Activated naive CD8-positive, alpha-beta T cell treated with anti-CD3 and anti-CD28 coated beads, Interleukin-2, amount 10 ng/mL, durations not matched to agents 7 days and 5 days (primary cell): ENCODE measurements around the gene ASXL1. TPM values are rescaled to one million over a fixed set of nuclear protein-coding genes. Genes with fewer than 3 reads are reported as not detected.
"Not testable (repeated sequence)": the region's sequence is repeated elsewhere in the genome, so short reads cannot be mapped to it uniquely, and the experiment has no call there.

Experiments
- ATAC-seq: fragments of 150-1000 bp; cut with Tn5 transposase; one replicate; pipeline ENCODE4 v1.10.0; 2021; ENCODE audit warnings: low read depth, moderate library complexity
- POLR2A ChIA-PET: fragments of 350-600 bp; sonication (Branson Sonifier 250); formaldehyde crosslinking; loops from one replicate; lab custom pipeline; 2021; ENCODE audit warnings: antibody characterized with exemption; lab: Charles Lee
- DNase-seq: peaks from one replicate; pipeline ENCODE4 v3.0.0; 2021
- H3K27ac Mint-ChIP-seq: one replicate; pipeline ENCODE4 v1.8.0; 2022; ENCODE audit warnings: mild to moderate bottlenecking, mixed read lengths
- H3K27me3 Mint-ChIP-seq: one replicate; pipeline ENCODE4 v1.8.0; 2022; ENCODE audit warnings: mild to moderate bottlenecking, moderate library complexity, mixed read lengths
- H3K36me3 Mint-ChIP-seq: one replicate; pipeline ENCODE4 v1.8.0; 2021; ENCODE audit warnings: mild to moderate bottlenecking, mixed read lengths
- H3K4me1 Mint-ChIP-seq: one replicate; pipeline ENCODE4 v1.8.0; 2021; ENCODE audit warnings: mixed read lengths
- H3K4me3 Mint-ChIP-seq: one replicate; pipeline ENCODE4 v1.8.0; 2022; ENCODE audit warnings: mild to moderate bottlenecking, moderate library complexity, mixed read lengths
- H3K9me3 Mint-ChIP-seq: one replicate; pipeline ENCODE4 v1.8.0; 2021; ENCODE audit warnings: mixed read lengths
- total RNA-seq, 2 experiments: library from RNA; stranded (reverse); gene quantifications; one replicate each; pipeline ENCODE4 v1.2.3, GENCODE V29; 2021

ASXL1 gene
- total RNA-seq, 2 experiments from 2014 or later: 102 to 107 TPM

DNA sequence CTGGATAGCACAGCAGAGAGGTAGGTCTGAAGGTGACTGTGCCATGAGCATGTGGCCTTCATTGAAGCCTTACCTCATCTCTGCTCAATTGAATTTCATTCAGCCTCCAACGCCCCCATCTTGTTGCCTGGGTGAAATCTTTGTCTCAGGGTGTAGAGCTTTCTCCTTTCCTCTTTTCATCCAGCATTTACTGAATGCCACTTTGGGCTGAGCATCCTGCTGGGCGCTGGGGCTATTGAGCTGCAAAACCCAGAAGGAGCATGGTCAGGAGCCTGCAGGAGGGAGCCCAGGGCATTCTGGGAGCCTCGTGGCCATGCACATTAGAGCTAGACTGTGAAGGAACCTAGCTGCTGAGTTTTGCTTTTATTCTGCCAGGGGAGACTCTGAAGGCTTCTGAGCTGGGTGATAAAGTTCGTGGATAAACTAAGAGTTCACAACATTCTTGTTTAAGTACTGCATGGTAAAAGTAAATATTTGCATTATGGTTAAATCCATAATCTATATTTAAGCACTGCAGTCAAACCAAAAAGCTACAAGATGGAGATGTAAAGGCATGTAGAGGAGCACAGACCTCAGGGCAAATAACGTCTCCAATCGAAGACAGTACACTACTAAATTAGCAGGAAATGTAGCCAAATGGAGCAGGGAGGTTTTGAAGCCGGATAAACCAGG lies 13.2 kb upstream of the ASXL1 start:
- H3K27me3 Mint-ChIP-seq: no peaks in the 10 kb centered on the region
- no peak for ATAC-seq
- POLR2A ChIA-PET: interaction anchor here (0.8 to 1.0 kb wide), 3 partner anchors 13 to 393 kb away, joined by 3 read pairs; partner anchors contain the start of gene ASXL1

DNA sequence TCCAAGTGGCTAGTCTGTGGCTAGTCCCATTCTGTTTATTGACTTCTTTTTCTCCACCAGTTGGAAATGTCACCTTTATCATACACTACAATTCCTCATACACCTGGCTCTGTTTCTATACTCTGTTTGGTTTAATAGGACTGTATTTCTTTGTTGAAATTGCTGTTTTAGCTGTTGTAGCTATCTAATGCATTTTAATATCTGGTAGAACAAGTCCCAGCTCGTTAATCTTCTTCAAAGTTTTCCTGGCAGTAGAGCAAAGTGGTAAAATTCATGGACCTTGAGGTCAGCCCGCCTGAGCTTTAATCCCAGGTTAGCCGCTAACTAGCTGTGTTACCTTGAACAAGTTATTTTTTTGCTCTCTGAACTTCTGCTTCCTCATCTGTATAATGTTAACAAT lies 9.9 kb upstream of the ASXL1 start:
- H3K27ac Mint-ChIP-seq: no peak overlapping the region
- H3K4me3 Mint-ChIP-seq: no peak overlapping the region
- H3K36me3 Mint-ChIP-seq: peaks cover 9% of the 10 kb centered on the region
- ATAC-seq (no peak), DNase-seq (no peak)
- no peaks in the 10 kb centered on the region for H3K27me3 Mint-ChIP-seq
- peaks cover 3% of the 10 kb centered on the region for H3K4me1 Mint-ChIP-seq
- POLR2A ChIA-PET: no interaction called here
- no peaks in the 10 kb centered on the region for H3K9me3 Mint-ChIP-seq

More for the DNA sequence above, 13.2 kb upstream of the ASXL1 start:
- no peak overlapping the region for H3K27ac Mint-ChIP-seq
- peaks cover 8% of the 10 kb centered on the region for H3K36me3 Mint-ChIP-seq
- no peak overlapping the region for H3K4me3 Mint-ChIP-seq
- no peaks in the 10 kb centered on the region for H3K9me3 Mint-ChIP-seq
- peaks cover 3% of the 10 kb centered on the region for H3K4me1 Mint-ChIP-seq
- no peak for DNase-seq

GRCh38 chr20:32350421-32350820 lies 7.7 kb upstream of the ASXL1 start:
- no peaks in the 10 kb centered on the region for H3K27me3 Mint-ChIP-seq
- H3K36me3 Mint-ChIP-seq: peaks cover 9% of the 10 kb centered on the region
- DNase-seq (no peak), ATAC-seq (no peak)
- H3K4me3 Mint-ChIP-seq: no peak overlapping the region
- H3K9me3 Mint-ChIP-seq: no peaks in the 10 kb centered on the region
- no peak overlapping the region for H3K27ac Mint-ChIP-seq
- POLR2A ChIA-PET: no interaction called here
- H3K4me1 Mint-ChIP-seq: peaks cover 10% of the 10 kb centered on the region

DNA sequence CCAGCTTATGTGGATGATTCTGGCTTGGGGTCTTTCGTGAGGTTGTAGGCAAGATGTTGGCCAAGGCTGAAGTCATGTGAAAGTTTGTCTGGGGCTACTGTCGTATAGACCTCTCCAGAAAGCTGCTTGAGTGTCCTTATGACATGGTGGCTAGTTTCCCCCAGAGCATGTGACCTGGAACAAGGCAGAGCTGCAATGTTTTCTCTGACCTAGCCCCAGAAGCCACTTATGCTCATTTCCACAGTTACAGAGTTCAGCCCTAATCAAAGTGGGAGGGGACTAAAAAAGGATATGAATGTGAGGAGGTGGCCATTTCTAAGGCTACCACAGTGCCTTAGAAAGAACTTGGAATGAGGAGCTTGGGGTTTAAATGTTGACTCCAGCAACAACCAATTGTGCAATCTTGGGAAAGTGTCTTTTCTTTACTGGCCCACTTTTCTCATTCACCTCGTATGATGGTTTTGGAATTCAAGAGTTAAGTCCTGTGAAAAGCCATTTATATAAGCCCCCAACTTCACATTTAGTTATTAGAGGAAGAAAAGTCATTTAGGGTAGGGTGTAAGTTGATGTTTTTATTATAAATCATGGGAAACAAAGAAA lies 5.9 kb upstream of the ASXL1 start:
- no peaks in the 10 kb centered on the region for H3K27me3 Mint-ChIP-seq
- H3K36me3 Mint-ChIP-seq: peaks cover 9% of the 10 kb centered on the region
- H3K9me3 Mint-ChIP-seq: no peaks in the 10 kb centered on the region
- no peak overlapping the region for H3K27ac Mint-ChIP-seq
- peak; percentile 58 for ATAC-seq
- no peak overlapping the region for H3K4me3 Mint-ChIP-seq
- DNase-seq: no peak
- H3K4me1 Mint-ChIP-seq: peaks cover 12% of the 10 kb centered on the region
- POLR2A ChIA-PET: interaction anchor here (0.7 kb wide), 2 partner anchors 11 to 174 kb away, joined by 3 to 4 read pairs; no protein-coding TSS in a partner anchor

- POLR2A ChIA-PET: no interaction called here
- no peak overlapping the region for H3K4me3 Mint-ChIP-seq
- no peak for ATAC-seq
- no peak overlapping the region for H3K27ac Mint-ChIP-seq
- H3K36me3 Mint-ChIP-seq: peaks cover 9% of the 10 kb centered on the region
- H3K4me1 Mint-ChIP-seq: peaks cover 17% of the 10 kb centered on the region
- H3K27me3 Mint-ChIP-seq: no peaks in the 10 kb centered on the region
- H3K9me3 Mint-ChIP-seq: no peaks in the 10 kb centered on the region
- DNase-seq: no peak
These were observed 4.2 kb upstream of the ASXL1 start for GRCh38 chr20:32353848-32354496.

- Mint-ChIP-seq H3K27me3 (no peaks in the 10 kb centered on the region), H3K27ac (no peak overlapping the region), H3K36me3 (peaks cover 7% of the 10 kb centered on the region), H3K4me1 (peaks cover 18% of the 10 kb centered on the region), H3K4me3 (no peak overlapping the region), H3K9me3 (no peaks in the 10 kb centered on the region)
- POLR2A ChIA-PET: no interaction called here
- DNase-seq (no peak), ATAC-seq (no peak)
These were observed 3.3 kb upstream of the ASXL1 start for GRCh38 chr20:32354592-32355416.

GRCh38 chr20:32355417-32355841 lies 2.7 kb upstream of the ASXL1 start:
- no peaks in the 10 kb centered on the region for H3K27me3 Mint-ChIP-seq
- H3K9me3 Mint-ChIP-seq: no peaks in the 10 kb centered on the region
- POLR2A ChIA-PET: no interaction called here
- H3K4me3 Mint-ChIP-seq: no peak overlapping the region
- H3K27ac Mint-ChIP-seq: peak overlapping the region; percentile 34
- H3K36me3 Mint-ChIP-seq: peaks cover 5% of the 10 kb centered on the region
- DNase-seq: no peak
- no peak for ATAC-seq
- peaks cover 23% of the 10 kb centered on the region for H3K4me1 Mint-ChIP-seq

DNA sequence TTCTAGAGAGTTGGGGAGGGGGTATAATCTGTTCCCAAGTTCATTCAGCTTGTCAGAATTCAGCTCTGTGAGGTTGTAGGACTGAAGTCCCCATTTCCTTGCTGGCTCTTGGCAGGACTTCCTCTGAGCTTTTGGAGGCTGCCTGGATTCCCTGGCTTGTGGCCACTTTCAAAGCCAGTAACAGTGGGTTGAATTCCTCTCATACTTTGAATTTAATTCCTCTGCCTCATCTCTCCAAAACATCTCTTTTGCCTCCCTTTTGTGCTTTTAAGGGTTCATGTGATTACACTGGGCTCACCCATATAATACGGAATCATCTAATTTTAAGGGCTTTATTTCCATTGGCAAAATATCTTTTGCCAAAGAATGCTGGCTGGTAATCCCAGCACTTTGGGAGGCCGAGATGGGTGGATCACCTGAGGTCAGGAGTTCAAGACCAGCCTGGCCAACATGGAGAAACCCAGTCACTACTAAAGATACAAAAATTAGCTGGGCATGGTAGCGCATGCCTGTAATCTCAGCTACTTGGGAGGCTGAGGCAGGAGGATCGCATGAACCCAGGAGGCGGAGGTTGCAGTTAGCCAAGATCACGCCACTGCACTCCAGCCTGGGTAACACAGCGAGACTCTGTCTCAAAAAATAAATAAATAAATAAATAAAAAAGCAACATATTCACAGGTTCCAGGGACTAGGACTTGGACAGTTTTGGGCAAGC lies 2.1 kb upstream of the ASXL1 start:
- DNase-seq, POLR2A ChIA-PET, ATAC-seq, H3K27me3 Mint-ChIP-seq, H3K36me3 Mint-ChIP-seq, H3K27ac Mint-ChIP-seq, H3K4me3 Mint-ChIP-seq, H3K9me3 Mint-ChIP-seq: not testable (repeated sequence)
- peaks cover 28% of the 10 kb centered on the region for H3K4me1 Mint-ChIP-seq

- Mint-ChIP-seq H3K4me3 (peak overlapping the region; percentile 98), H3K27ac (peak overlapping the region; percentile 100), H3K27me3 (no peaks in the 10 kb centered on the region), H3K9me3 (no peaks in the 10 kb centered on the region), H3K36me3 (peaks cover 7% of the 10 kb centered on the region), H3K4me1 (peaks cover 31% of the 10 kb centered on the region)
- POLR2A ChIA-PET: interaction anchor here (0.7 kb wide), 1 partner anchor 71 kb away, joined by 4 read pairs; no protein-coding TSS in a partner anchor
- no peak for DNase-seq
- ATAC-seq: no peak
These were observed 1.3 kb upstream of the ASXL1 start for GRCh38 chr20:32356622-32357374.

DNA sequence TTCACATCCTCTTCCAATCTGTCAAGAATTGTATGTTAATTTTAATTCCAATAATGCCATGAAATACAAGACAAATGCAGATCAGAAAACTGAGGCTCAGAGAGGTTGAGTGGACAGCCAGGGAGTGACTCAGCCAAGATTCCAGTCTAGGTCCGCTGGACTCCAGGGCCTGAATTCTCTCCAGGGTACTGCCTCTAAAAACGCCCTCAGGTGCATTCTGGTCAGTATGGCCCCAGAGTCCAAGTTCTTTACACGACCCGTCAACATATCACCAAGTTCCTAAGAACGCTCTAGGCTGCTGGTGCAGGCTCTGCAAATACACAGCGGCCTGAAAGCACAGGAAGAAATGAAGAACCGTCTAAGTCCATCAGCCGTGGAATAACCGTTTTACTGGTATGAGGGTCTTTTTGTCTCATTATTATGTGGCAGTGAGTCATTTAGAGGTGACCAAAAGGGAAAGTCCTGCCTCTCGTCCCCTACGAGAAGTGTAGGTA lies 709 bp upstream of the ASXL1 start:
- peak; percentile 1 for ATAC-seq
- no peaks in the 10 kb centered on the region for H3K27me3 Mint-ChIP-seq
- POLR2A ChIA-PET: interaction anchor here (0.7 to 1.9 kb wide), 10 partner anchors 8 to 628 kb away, joined by 3 to 5 read pairs (median 4); no protein-coding TSS in a partner anchor
- peak overlapping the region; percentile 100 for H3K27ac Mint-ChIP-seq
- no peaks in the 10 kb centered on the region for H3K9me3 Mint-ChIP-seq
- no peak for DNase-seq
- H3K4me1 Mint-ChIP-seq: peaks cover 37% of the 10 kb centered on the region
- H3K36me3 Mint-ChIP-seq: peaks cover 10% of the 10 kb centered on the region
- H3K4me3 Mint-ChIP-seq: peak overlapping the region; percentile 98

GRCh38 chr20:32358632-32358882 lies 426 bp downstream of the ASXL1 start:
- Mint-ChIP-seq H3K27me3 (no peaks in the 10 kb centered on the region), H3K4me1 (peaks cover 47% of the 10 kb centered on the region), H3K9me3 (no peaks in the 10 kb centered on the region), H3K4me3 (peak overlapping the region; percentile 96), H3K36me3 (peaks cover 10% of the 10 kb centered on the region), H3K27ac (no peak overlapping the region)
- no peak for ATAC-seq
- no peak for DNase-seq
- POLR2A ChIA-PET: interaction anchor here (0.5 to 1.9 kb wide), 10 partner anchors 15 to 226 kb away, joined by 3 to 8 read pairs (median 4); partner anchors contain the start of gene NOL4L
